HG02623 (cell line): ENCODE results near the gene EPC1.
"Not testable (repeated sequence)": the region's sequence is repeated elsewhere in the genome, so short reads cannot be mapped to it uniquely, and the experiment has no call there.

Source experiments
- ATAC-seq: cut with Tn5 transposase; IDR thresholded peaks from one replicate; pipeline ENCODE4 v1.9.1; 2021; ENCODE audit warnings: moderate library complexity; ENCODE audit not compliant: unreplicated experiment

Gene EPC1

GRCh38 chr10:32241946-32242345 is 105.0 kb downstream of the EPC1 start:
- no peak for ATAC-seq

- no peak for ATAC-seq
Observed at GRCh38 chr10:32240471-32240870, 106.5 kb downstream of the EPC1 start.

GRCh38 chr10:32239769-32240168 is 107.2 kb downstream of the EPC1 start:
- ATAC-seq: no peak

- no peak for ATAC-seq
Observed at GRCh38 chr10:32237644-32238345, 109.2 kb downstream of the EPC1 start.

- ATAC-seq: no peak
Observed at GRCh38 chr10:32234471-32234870, 112.5 kb downstream of the EPC1 start.

- not testable (repeated sequence) for ATAC-seq
Observed at GRCh38 chr10:32233375-32233774, 113.6 kb downstream of the EPC1 start.

- ATAC-seq: no peak
Observed at GRCh38 chr10:32232378-32232777, 114.6 kb downstream of the EPC1 start.

GRCh38 chr10:32229788-32230187 is 117.2 kb downstream of the EPC1 start:
- ATAC-seq: not testable (repeated sequence)

- no peak for ATAC-seq
Observed at GRCh38 chr10:32229170-32229569, 117.8 kb downstream of the EPC1 start.

GRCh38 chr10:32227802-32228201 is 119.2 kb downstream of the EPC1 start:
- no peak for ATAC-seq

GRCh38 chr10:32226624-32227023 is 120.3 kb downstream of the EPC1 start:
- no peak for ATAC-seq

GRCh38 chr10:32225976-32226375 is 121.0 kb downstream of the EPC1 start:
- ATAC-seq: no peak

GRCh38 chr10:32222376-32222775 is 124.6 kb downstream of the EPC1 start:
- ATAC-seq: not testable (repeated sequence)

GRCh38 chr10:32219156-32219555 is 127.8 kb downstream of the EPC1 start:
- not testable (repeated sequence) for ATAC-seq

- ATAC-seq: not testable (repeated sequence)
Observed at GRCh38 chr10:32218206-32219044, 128.5 kb downstream of the EPC1 start.
